ENCODE results near the gene DUSP18.

DNA sequence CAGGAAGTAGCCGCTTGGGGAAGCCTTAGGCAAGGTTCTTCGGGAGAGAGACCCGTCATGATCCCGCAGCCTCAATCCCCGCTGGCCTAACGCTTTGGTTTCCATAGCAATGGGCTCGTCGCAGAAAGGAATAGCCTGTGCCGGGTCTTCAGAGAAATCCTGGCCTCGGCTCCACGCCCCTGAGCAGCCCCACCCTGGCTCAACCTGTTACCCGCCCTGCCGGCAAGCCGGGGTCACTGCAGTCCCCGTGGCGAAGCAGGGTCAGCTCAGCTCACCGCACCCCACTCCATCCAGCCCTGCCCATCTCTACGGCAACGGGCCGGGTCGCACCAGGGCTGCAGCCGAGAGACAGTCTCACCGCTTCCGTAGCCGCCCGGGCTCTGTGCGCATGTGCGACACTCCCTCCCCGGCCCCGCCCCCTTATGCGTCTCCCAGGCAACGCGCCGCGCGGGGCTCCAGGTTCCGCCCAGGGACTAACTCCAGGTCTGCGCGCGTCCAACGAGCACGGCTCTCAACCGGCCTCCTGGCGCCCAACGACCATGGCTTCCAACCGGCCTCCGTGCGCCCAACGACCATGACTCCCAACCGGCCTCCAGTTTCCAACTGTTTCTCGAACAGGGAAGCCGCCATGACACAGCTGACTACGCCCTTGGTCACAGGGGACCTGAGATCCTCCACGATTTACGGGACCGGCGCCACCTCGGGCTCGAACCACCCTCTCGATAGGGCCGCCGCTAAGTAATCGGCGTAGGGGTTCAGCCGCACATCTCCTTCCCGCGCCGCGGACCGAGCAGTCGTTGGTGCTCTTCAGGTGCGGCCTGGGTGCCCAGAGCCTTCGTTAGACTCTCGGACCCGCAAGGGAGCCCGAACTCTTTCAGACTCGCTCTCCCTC is at the start of gene DUSP18:
- TF ChIP-seq, protein P1, sequence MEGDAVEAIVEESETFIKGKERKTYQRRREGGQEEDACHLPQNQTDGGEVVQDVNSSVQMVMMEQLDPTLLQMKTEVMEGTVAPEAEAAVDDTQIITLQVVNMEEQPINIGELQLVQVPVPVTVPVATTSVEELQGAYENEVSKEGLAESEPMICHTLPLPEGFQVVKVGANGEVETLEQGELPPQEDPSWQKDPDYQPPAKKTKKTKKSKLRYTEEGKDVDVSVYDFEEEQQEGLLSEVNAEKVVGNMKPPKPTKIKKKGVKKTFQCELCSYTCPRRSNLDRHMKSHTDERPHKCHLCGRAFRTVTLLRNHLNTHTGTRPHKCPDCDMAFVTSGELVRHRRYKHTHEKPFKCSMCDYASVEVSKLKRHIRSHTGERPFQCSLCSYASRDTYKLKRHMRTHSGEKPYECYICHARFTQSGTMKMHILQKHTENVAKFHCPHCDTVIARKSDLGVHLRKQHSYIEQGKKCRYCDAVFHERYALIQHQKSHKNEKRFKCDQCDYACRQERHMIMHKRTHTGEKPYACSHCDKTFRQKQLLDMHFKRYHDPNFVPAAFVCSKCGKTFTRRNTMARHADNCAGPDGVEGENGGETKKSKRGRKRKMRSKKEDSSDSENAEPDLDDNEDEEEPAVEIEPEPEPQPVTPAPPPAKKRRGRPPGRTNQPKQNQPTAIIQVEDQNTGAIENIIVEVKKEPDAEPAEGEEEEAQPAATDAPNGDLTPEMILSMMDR (IDR thresholded peaks at IDR 0.05; ENCODE audit: borderline replicate concordance, extremely low read depth, low read length, poor library complexity, severe bottlenecking) = peak; percentile 25
- no peak for TF ChIP-seq EZH2 (IDR thresholded peaks at IDR 0.05; ENCODE audit: borderline replicate concordance, low read depth, low read length, severe bottlenecking)
